GM18907 (cell line): ENCODE results near the gene KCNMA1.
"Not testable (repeated sequence)": the region's sequence is repeated elsewhere in the genome, so short reads cannot be mapped to it uniquely, and the experiment has no call there.

ENCODE experiments used
- ATAC-seq: cut with Tn5 transposase; IDR thresholded peaks from one replicate; pipeline ENCODE4 v1.9.1; 2021; ENCODE audit warnings: mild to moderate bottlenecking, moderate library complexity; ENCODE audit not compliant: unreplicated experiment

KCNMA1 gene

GRCh38 chr10:77405771-77406241 lies 231.8 kb downstream of the KCNMA1 start:
- ATAC-seq: no peak

DNA sequence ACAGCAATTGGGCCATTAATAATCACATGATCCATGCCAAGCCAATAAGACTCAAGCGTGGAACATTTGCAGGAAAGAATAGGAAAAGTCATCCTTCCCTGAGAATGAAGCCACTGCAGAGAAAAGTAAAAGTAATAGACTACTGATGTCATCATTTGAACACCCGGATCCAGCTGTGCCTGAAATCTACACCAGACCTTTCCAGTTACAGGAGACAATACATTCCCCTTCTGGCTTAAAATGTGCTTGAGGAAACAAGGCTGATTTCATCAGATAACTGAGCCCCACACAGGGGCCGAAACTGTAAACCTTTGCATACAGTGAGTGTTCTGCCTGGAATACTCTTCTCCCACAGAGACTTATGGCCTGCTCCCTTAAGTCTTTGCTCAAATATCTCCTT lies 232.8 kb downstream of the KCNMA1 start:
- no peak for ATAC-seq

GRCh38 chr10:77403761-77404160 lies 233.8 kb downstream of the KCNMA1 start:
- ATAC-seq: no peak

- ATAC-seq: no peak
Observed at GRCh38 chr10:77401683-77402082, 235.9 kb downstream of the KCNMA1 start.

- ATAC-seq: no peak
Observed at GRCh38 chr10:77400033-77400432, 237.6 kb downstream of the KCNMA1 start.

GRCh38 chr10:77398986-77399755 lies 238.4 kb downstream of the KCNMA1 start:
- no peak for ATAC-seq

DNA sequence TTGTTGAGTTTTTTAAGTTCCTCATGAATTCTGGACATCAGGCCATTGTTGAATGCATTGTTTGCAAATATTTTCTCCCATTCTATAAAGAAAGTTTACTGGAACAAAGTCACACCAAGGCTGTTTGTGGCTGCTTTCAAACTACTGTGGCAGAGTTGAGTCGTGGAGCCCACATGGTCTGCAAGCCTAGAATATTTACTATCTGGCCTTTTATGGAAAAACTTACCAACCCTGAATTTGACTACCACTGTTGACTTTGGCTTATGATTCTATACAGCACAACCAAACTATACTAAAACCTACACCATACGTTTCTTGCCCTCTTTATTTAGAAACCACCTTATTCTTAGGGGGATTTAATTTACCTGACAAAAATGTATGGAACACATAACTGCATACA lies 239.1 kb downstream of the KCNMA1 start:
- ATAC-seq: no peak

GRCh38 chr10:77397103-77397502 lies 240.5 kb downstream of the KCNMA1 start:
- no peak for ATAC-seq

DNA sequence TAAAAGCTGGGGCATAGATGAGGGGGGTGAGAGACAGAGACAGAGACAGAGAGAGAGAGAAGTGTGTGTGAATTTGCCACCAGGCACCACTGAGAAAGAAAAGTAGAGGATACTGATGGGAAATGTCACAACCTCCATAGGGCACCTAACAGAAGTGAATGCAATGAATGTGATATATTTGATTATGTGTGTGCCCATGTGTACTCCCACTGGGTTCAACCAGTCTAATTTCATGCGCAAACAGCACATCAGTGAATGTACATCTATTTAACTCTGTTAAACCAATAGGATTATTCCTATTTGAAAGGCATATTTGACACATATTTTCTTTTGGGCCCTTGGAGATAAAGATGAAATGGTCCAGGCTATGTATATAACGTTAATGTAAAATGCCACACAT lies 241.3 kb downstream of the KCNMA1 start:
- ATAC-seq: no peak

GRCh38 chr10:77393821-77394501 lies 243.6 kb downstream of the KCNMA1 start:
- no peak for ATAC-seq

GRCh38 chr10:77393411-77393810 lies 244.2 kb downstream of the KCNMA1 start:
- ATAC-seq: no peak

- ATAC-seq: no peak
Observed at GRCh38 chr10:77392851-77393250, 244.8 kb downstream of the KCNMA1 start.

DNA sequence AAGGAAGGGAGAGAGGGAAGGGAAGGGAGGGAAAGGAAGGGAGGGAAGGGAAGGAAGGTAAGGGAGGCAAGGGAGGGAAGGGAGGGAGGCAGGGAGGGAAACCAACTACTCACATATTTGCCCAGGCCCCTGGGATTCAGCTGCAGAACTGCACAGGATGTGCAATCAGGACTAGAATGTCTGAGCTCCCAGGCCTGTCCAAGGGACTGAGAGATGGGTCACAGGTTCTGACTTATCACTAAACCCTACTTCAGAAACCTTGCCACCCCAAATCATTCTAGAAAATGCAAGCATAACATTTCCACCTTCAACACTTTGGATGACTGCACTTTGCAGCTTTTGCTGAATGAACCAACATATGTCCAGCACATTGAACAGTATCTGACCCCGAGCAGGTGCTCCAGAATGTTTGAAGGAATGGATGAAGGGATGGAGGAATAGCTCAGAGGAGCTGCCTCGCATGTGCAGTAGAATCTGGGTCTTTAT lies 245.3 kb downstream of the KCNMA1 start:
- ATAC-seq: no peak

- ATAC-seq: no peak
Observed at GRCh38 chr10:77391605-77392235, 245.9 kb downstream of the KCNMA1 start.

GRCh38 chr10:77390481-77390891 lies 247.1 kb downstream of the KCNMA1 start:
- no peak for ATAC-seq

DNA sequence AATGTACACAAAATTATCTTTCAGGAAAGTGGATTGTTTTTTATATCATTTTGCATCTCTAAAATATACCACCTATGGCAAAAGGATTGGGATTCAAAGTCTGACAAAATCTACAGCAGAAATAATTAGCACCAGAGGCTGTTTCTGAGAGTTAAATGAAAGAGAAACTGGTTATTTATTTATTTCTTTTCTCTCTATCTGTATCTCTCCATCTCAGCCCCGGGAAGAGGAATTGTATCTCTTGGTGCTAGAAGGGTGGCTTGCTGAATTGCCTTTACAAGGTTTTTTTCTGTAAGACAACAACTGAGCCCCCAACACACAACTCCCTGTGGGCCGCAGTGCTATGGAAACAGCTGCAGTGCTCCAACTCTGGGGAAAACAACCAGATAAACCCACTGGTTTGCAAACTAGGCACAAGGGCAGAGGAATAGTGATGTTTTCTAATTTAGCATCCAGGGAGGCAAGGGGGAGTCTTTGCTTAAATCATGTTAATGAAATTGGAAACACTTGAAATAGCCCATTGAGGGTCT lies 249.0 kb downstream of the KCNMA1 start:
- ATAC-seq: no peak

GRCh38 chr10:77387701-77388100 lies 249.9 kb downstream of the KCNMA1 start:
- not testable (repeated sequence) for ATAC-seq

- no peak for ATAC-seq
Observed at GRCh38 chr10:77387247-77387646, 250.4 kb downstream of the KCNMA1 start.

DNA sequence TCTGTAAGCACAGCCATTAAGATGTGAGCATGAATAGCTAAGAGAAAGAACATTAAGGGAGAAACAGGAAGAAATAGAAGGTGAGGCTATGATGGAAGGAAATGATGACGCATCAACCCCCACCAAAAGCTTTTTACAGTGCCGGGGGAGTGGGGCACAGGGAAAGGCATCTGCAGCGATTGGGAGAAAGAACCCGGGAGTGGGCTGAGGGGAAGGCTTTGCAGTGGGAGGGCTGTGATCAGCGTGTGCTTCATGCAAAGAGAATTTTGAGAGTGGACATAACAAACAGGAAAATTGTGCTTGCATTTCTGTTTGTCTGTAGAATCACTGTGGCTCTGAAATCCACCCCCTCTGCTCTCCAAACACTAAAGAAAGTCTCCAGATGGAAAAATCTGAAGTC lies 250.8 kb downstream of the KCNMA1 start:
- no peak for ATAC-seq

- no peak for ATAC-seq
Observed at GRCh38 chr10:77386365-77386764, 251.2 kb downstream of the KCNMA1 start.

DNA sequence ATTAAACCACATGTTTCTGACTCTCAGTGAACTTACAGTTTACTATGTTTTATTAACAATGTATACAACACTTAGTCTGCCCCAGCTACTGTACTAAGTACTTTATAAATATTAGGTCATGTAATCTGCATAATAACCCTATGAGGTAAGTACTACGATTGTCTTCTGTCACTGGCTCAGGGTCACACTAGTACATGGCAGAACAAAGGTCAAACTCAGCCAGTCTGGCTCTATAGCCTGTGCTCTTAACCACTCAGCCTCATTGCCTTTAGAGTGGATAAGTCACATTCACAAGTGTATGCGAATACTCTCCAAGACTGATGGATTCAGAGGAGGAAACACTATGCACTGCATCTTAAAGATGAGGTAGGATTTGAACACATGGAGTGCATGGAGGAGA lies 252.3 kb downstream of the KCNMA1 start:
- ATAC-seq: no peak
